Fibroblast of peridontal ligament (primary cell): ENCODE measurements around the gene PRKCSH.
"Not testable (repeated sequence)": the region's sequence is repeated elsewhere in the genome, so short reads cannot be mapped to it uniquely, and the experiment has no call there.

Experiments
- DNase-seq: peaks from one replicate; pipeline ENCODE4 v3.0.0-alpha.2; 2010; ENCODE audit errors: extremely low read depth

Gene PRKCSH

GRCh38 chr19:11420429-11421370, 14.7 kb upstream of the PRKCSH start:
- peak; percentile 28 for DNase-seq

- no peak for DNase-seq
These were observed 13.9 kb upstream of the PRKCSH start for GRCh38 chr19:11421371-11422098.

GRCh38 chr19:11422163-11423065, 13.0 kb upstream of the PRKCSH start:
- DNase-seq = no peak

GRCh38 chr19:11423164-11423790, 12.2 kb upstream of the PRKCSH start:
- no peak for DNase-seq

GRCh38 chr19:11423791-11424181, 11.6 kb upstream of the PRKCSH start:
- no peak for DNase-seq

GRCh38 chr19:11425719-11426457, 9.5 kb upstream of the PRKCSH start:
- no peak for DNase-seq

GRCh38 chr19:11426656-11427055, 8.8 kb upstream of the PRKCSH start:
- DNase-seq = no peak

- DNase-seq = not testable (repeated sequence)
These were observed 1.9 kb upstream of the PRKCSH start for GRCh38 chr19:11433526-11433925.

GRCh38 chr19:11434703-11435056, 755 bp upstream of the PRKCSH start:
- no peak for DNase-seq

- DNase-seq = no peak
These were observed 438 bp downstream of the PRKCSH start for GRCh38 chr19:11435833-11436313.

- no peak for DNase-seq
These were observed 2.5 kb downstream of the PRKCSH start for GRCh38 chr19:11437955-11438354.

- DNase-seq = no peak
These were observed 8.6 kb downstream of the PRKCSH start for GRCh38 chr19:11444059-11444458.

GRCh38 chr19:11445141-11445540, 9.7 kb downstream of the PRKCSH start:
- DNase-seq = no peak

GRCh38 chr19:11446271-11446651, 10.8 kb downstream of the PRKCSH start:
- no peak for DNase-seq

- peak; percentile 10 for DNase-seq
These were observed 11.3 kb downstream of the PRKCSH start for GRCh38 chr19:11446652-11447301.

GRCh38 chr19:11447347-11448262, 12.2 kb downstream of the PRKCSH start:
- DNase-seq = no peak

- no peak for DNase-seq
These were observed 13.0 kb downstream of the PRKCSH start for GRCh38 chr19:11448410-11448809.

GRCh38 chr19:11448923-11449554, 13.6 kb downstream of the PRKCSH start:
- no peak for DNase-seq
